IMR-90 (cell line): Measurements from ENCODE around the gene MACF1. TPM values are rescaled to one million over a fixed set of nuclear protein-coding genes. Genes with fewer than 3 reads are reported as not detected.

Experiments used
- ATAC-seq: fragments of 200-7000 bp; cut with Tn5 transposase; 2 replicates; pipeline ENCODE4 v1.9.1; 2020; ENCODE audit warnings: low read depth, mild to moderate bottlenecking, moderate library complexity
- BruUV-seq: library from RNA; stranded (reverse); fragments of 400-500 nt; replicated peaks from 2 replicates; lab custom pipeline; 2021; lab: Mats Ljungman, UMichigan
- CTCF ChIA-PET: fragments of 300-600 bp; formaldehyde crosslinking; extraction: SDS; loops from one replicate; lab custom pipeline; 2021; ENCODE audit warnings: antibody characterized with exemption; lab: Yijun Ruan, JAX
- POLR2A ChIA-PET: fragments of 300-600 bp; sonication (Branson Sonifier 250); formaldehyde crosslinking; loops from one replicate; lab custom pipeline; 2022; ENCODE audit warnings: antibody characterized with exemption; ENCODE audit not compliant: unreplicated experiment; lab: Charles Lee
- DNase-seq: peaks from one replicate; pipeline ENCODE4 v3.0.0; 2013
- H2AFZ ChIP-seq: replicated peaks from 2 replicates; pipeline ENCODE3; 2013; ENCODE audit warnings: low read length, mild to moderate bottlenecking; ENCODE audit not compliant: poor library complexity
- H2AK5ac ChIP-seq: 2 replicates; pipeline ENCODE4 v1.6.1; 2013; ENCODE audit warnings: low read depth, low read length, inconsistent platforms
- H2AK9ac ChIP-seq: replicated peaks from 2 replicates; pipeline ENCODE3; 2013; ENCODE audit warnings: mild to moderate bottlenecking, low read depth, low read length, moderate library complexity; ENCODE audit not compliant: poor library complexity
- H2BK120ac ChIP-seq: 2 replicates; pipeline ENCODE4 v1.6.1; 2013; ENCODE audit warnings: low read depth, low read length, inconsistent platforms
- H2BK15ac ChIP-seq: 3 replicates; pipeline ENCODE4 v1.6.1; 2013; ENCODE audit warnings: low read depth, low read length, inconsistent platforms
- H2BK20ac ChIP-seq: 2 replicates; pipeline ENCODE4 v1.6.1; 2013; ENCODE audit warnings: low read depth, mild to moderate bottlenecking, inconsistent platforms, low read length, moderate library complexity
- H2BK5ac ChIP-seq: 2 replicates; pipeline ENCODE4 v1.6.1; 2013; ENCODE audit warnings: mild to moderate bottlenecking, low read depth, low read length, inconsistent platforms; ENCODE audit not compliant: poor library complexity, severe bottlenecking
- H3K14ac ChIP-seq: replicated peaks from 2 replicates; pipeline ENCODE4 v1.6.1; 2013; ENCODE audit warnings: low read depth, low read length, inconsistent platforms
- H3K18ac ChIP-seq: 2 replicates; pipeline ENCODE4 v1.6.1; 2013; ENCODE audit warnings: low read depth, low read length, control low read depth
- H3K23ac ChIP-seq: 2 replicates; pipeline ENCODE4 v1.6.1; 2013; ENCODE audit warnings: low read depth, low read length, inconsistent platforms
- H3K27ac ChIP-seq: 2 replicates; pipeline ENCODE4 v1.5.1; 2013; ENCODE audit warnings: mild to moderate bottlenecking, control low read depth, low read length; ENCODE audit not compliant: insufficient read depth
- H3K27me3 ChIP-seq: 2 replicates; pipeline ENCODE4 v1.6.1; 2013; ENCODE audit warnings: low read length; ENCODE audit not compliant: control insufficient read depth, insufficient read depth
- H3K36me3 ChIP-seq: 2 replicates; pipeline ENCODE4 v1.6.1; 2013; ENCODE audit warnings: low read length, mixed read lengths; ENCODE audit not compliant: control insufficient read depth, insufficient read depth
- H3K4ac ChIP-seq: 2 replicates; pipeline ENCODE4 v1.6.1; 2013; ENCODE audit warnings: low read depth, low read length, inconsistent platforms
- H3K4me1 ChIP-seq: 2 replicates; pipeline ENCODE4 v1.6.1; 2013; ENCODE audit warnings: low read length, mixed read lengths; ENCODE audit not compliant: control insufficient read depth, insufficient read depth
- H3K4me2 ChIP-seq: 2 replicates; pipeline ENCODE4 v1.6.1; 2013; ENCODE audit warnings: low read depth, mild to moderate bottlenecking, control low read depth, low read length, moderate library complexity
- H3K4me3 ChIP-seq: 2 replicates; pipeline ENCODE4 v1.5.1; 2013; ENCODE audit warnings: low read depth, mild to moderate bottlenecking, control low read depth, low read length, moderate library complexity; ENCODE audit not compliant: insufficient read depth
- H3K56ac ChIP-seq: 2 replicates; pipeline ENCODE4 v1.6.1; 2013; ENCODE audit warnings: low read length, inconsistent platforms; ENCODE audit not compliant: insufficient read depth; ENCODE audit errors: extremely low read depth
- H3K79me1 ChIP-seq, 2 experiments: 2 replicates each; pipeline ENCODE4 v1.6.1; 2013; ENCODE audit warnings: low read length in 2 of 2, inconsistent platforms in 1 of 2, low read depth in 1 of 2
- H3K9ac ChIP-seq: 2 replicates; pipeline ENCODE4 v1.6.1; 2013; ENCODE audit warnings: low read depth, low read length, control low read depth
- H3K9me1 ChIP-seq: 2 replicates; pipeline ENCODE4 v1.6.1; 2013; ENCODE audit warnings: low read length, inconsistent platforms; ENCODE audit not compliant: insufficient read depth
- H3K9me3 ChIP-seq: 2 replicates; pipeline ENCODE4 v1.6.1; 2013; ENCODE audit warnings: low read length; ENCODE audit not compliant: control insufficient read depth, insufficient read depth
- H4K20me1 ChIP-seq: 2 replicates; pipeline ENCODE4 v1.6.1; 2013; ENCODE audit warnings: low read length, inconsistent platforms; ENCODE audit not compliant: insufficient read depth
- H4K5ac ChIP-seq: 2 replicates; pipeline ENCODE4 v1.6.1; 2013; ENCODE audit warnings: mild to moderate bottlenecking, low read depth, low read length, control low read depth
- H4K8ac ChIP-seq, 2 experiments: 2 replicates each; pipeline ENCODE4 v1.6.1; 2013; ENCODE audit warnings: low read depth in 2 of 2, low read length in 2 of 2, control low read depth in 1 of 2, inconsistent platforms in 1 of 2
- H4K91ac ChIP-seq: 2 replicates; pipeline ENCODE4 v1.6.1; 2013; ENCODE audit warnings: low read depth, low read length, inconsistent platforms; ENCODE audit not compliant: insufficient read depth
- BHLHE40 ChIP-seq: fragments of 150-350 bp; IDR thresholded peaks from 2 replicates; pipeline ENCODE4 v1.6.1; 2016; ENCODE audit warnings: mild to moderate bottlenecking, low read depth, low read length
- CTCF ChIP-seq: conservative IDR thresholded peaks from 2 replicates; pipeline ENCODE4 v1.5.1; 2012; ENCODE audit warnings: mild to moderate bottlenecking, low read depth, low read length, improper control_type of control experiment
- ELK1 ChIP-seq: fragments of 150-350 bp; IDR thresholded peaks from 2 replicates; pipeline ENCODE4 v1.6.1; 2016; ENCODE audit warnings: low read depth, mild to moderate bottlenecking, low read length, moderate library complexity, borderline replicate concordance
- MAFK ChIP-seq: IDR thresholded peaks from 2 replicates; pipeline ENCODE4 v1.6.1; 2012; ENCODE audit warnings: low read depth, low read length, improper control_type of control experiment
- MXI1 ChIP-seq: IDR thresholded peaks from 2 replicates; pipeline ENCODE4 v1.6.1; 2012; ENCODE audit warnings: low read depth, mild to moderate bottlenecking, low read length, moderate library complexity, borderline replicate concordance
- NFE2L2 ChIP-seq: fragments of 150-350 bp; IDR thresholded peaks from 2 replicates; pipeline ENCODE4 v1.6.1; 2016; ENCODE audit warnings: low read depth, mild to moderate bottlenecking, low read length
- POLR2A ChIP-seq: IDR thresholded peaks from 2 replicates; pipeline ENCODE4 v1.6.1; 2012; ENCODE audit warnings: mild to moderate bottlenecking, low read depth, low read length
- RFX5 ChIP-seq: IDR thresholded peaks from 2 replicates; pipeline ENCODE4 v1.8.0; 2012; ENCODE audit warnings: low read depth, mild to moderate bottlenecking, low read length, moderate library complexity
- USF2 ChIP-seq: fragments of 150-350 bp; IDR thresholded peaks from 2 replicates; pipeline ENCODE4 v1.6.1; 2017; ENCODE audit warnings: mild to moderate bottlenecking, antibody characterized with exemption, low read length, low read depth
- WGBS, 2 experiments: methylation state at CpG; one replicate each; pipeline versions ENCODE4 v1.1.5 to v1.1.7; 2013; ENCODE audit warnings: missing lambda C conversion rate in 2 of 2; ENCODE audit not compliant: insufficient read length in 1 of 2; ENCODE audit errors: extremely low coverage in 2 of 2; 5-methylcytosine and 5-hydroxymethylcytosine counted together
- dilution Hi-C: fragments of 300-500 bp; cut with HindIII; formaldehyde crosslinking; loops from one replicate; pipeline ENCODE4 v1.14.3; 2018; ENCODE audit warnings: low sequenced_read_pairs; ENCODE audit not compliant: unreplicated experiment
- in situ Hi-C: fragments of 300-500 bp; cut with MboI; formaldehyde crosslinking; loops from 3 replicates; pipeline ENCODE4 v1.14.3; 2019; ENCODE audit warnings: low sequenced_read_pairs, inconsistent platforms, mixed read lengths
- intact Hi-C: fragments of 100-400 bp; cut with micrococcal nuclease; formaldehyde crosslinking; loops from 2 replicates; pipeline ENCODE4 v1.10.0; 2022
- polyA plus RNA-seq, 3 experiments: library from polyadenylated mRNA; depleted of rRNA; stranded (reverse); fragments of >200 nt; gene quantifications; 2 replicates each; pipeline ENCODE4 v1.2.3, GENCODE V29; 2012; ENCODE audit warnings: low replicate concordance in 1 of 3
- total RNA-seq: library from RNA; depleted of rRNA; stranded (reverse); fragments of >200 nt; gene quantifications from 2 replicates; pipeline ENCODE4 v1.2.3, GENCODE V29; 2012

MACF1 gene
- total and polyA plus RNA-seq, 2 of the 4 experiments (the other 2 are of a cell fraction) = 67.6 to 369 TPM

- Histone ChIP-seq H3K4me1 (peaks cover 4% of the 10 kb centered on the region), H3K27ac (no peak overlapping the region), H3K79me1 (peaks cover 34 to 66% of the 10 kb centered on the region in 2 experiments), H3K4ac (no peak overlapping the region), H2AK5ac (no peak overlapping the region), H4K91ac (no peak overlapping the region), H3K14ac (no peak overlapping the region), H4K5ac (no peak overlapping the region), H2BK15ac (no peak overlapping the region), H3K27me3 (no peaks in the 10 kb centered on the region), H3K4me2 (no peak overlapping the region), H2AFZ (no peak overlapping the region), H3K9ac (no peak overlapping the region), H2AK9ac (no peak overlapping the region), H2BK120ac (no peak overlapping the region), H3K9me3 (no peaks in the 10 kb centered on the region), H3K36me3 (peaks cover 62% of the 10 kb centered on the region), H4K8ac (no peak overlapping the region), H3K18ac (no peak overlapping the region), H4K20me1 (peaks cover 11% of the 10 kb centered on the region; the same call in 1 of the 2 replicates), H3K4me3 (no peak overlapping the region), H2BK5ac (no peak overlapping the region), H3K56ac (no peak overlapping the region), H3K9me1 (peaks cover 14% of the 10 kb centered on the region), H2BK20ac (no peak overlapping the region), H3K23ac (0 out of 2 replicates have a peak overlapping the region, but pooled peaks have one; percentile 31)
- BruUV-seq = no TSS peak
- ChIA-PET POLR2A (no interaction called here), CTCF (no interaction called here)
- TF ChIP-seq USF2 = no peak
- TF ChIP-seq NFE2L2 = no peak
- TF ChIP-seq MAFK = no peak
- TF ChIP-seq RFX5 = no peak
- no peak for TF ChIP-seq ELK1
- no peak for TF ChIP-seq BHLHE40
- TF ChIP-seq MXI1 = no peak
- no peak for TF ChIP-seq POLR2A
- no peak for TF ChIP-seq CTCF
- dilution Hi-C loops (loop anchor here (25.0 kb wide), 1 partner anchor 104 kb away; no protein-coding TSS in a partner anchor), in situ Hi-C loops (no loop called here), intact Hi-C loops (no loop called here)
- WGBS, 2 experiments = no CpG with 5 or more reads among the region's 3 CpGs
- ATAC-seq (no peak), DNase-seq (no peak)
Observed at GRCh38 chr1:39466413-39467107, 262.1 kb downstream of the MACF1 start.
